Measurements from ENCODE around the gene CENPX.

GRCh38 chr17:82014971-82015310 is 7.7 kb downstream of the CENPX start:
- no peak for TF ChIP-seq CTCF (IDR thresholded peaks at IDR 0.05)
- TF ChIP-seq ZFX (IDR thresholded peaks at IDR 0.05; ENCODE audit: borderline replicate concordance) = no peak

Data from 22Rv1 (cell line).